Endothelial cell of hepatic sinusoid (primary cell): ENCODE data around the gene TXNDC17.

Source experiments
- in situ Hi-C: cut with HindIII; loops from 2 replicates; pipeline ENCODE4 v1.10.0; 2017; ENCODE audit warnings: low sequenced_read_pairs

Gene TXNDC17

DNA sequence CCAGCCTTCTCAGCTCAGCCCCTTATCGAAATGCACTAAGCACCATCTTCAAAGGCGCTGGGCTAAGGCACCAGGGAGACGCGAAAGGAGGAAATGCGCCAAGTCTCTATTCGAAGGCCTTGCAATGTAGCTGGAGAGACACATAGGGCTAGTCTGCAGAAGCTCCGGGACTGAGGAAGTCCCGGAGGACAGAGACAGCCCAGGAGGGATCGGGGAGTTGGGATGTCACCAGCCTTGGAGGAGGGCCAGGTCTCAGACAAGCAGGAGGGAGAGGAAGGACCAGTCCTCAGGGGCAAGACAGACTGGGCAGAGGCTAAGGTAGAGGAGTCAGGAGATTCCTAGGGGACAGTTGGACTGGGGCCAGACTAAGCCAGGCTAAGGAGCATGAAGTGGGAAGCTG is 19.2 kb downstream of the TXNDC17 start:
- in situ Hi-C loops, result loop anchor here (10.0 kb wide), 1 partner anchor 55 kb away; the partner anchor contains the start of gene SLC13A5

GRCh38 chr17:6660805-6661463 is 20.1 kb downstream of the TXNDC17 start:
- in situ Hi-C loops, result loop anchor here (10.0 kb wide), 1 partner anchor 54 kb away; the partner anchor contains the start of gene SLC13A5

DNA sequence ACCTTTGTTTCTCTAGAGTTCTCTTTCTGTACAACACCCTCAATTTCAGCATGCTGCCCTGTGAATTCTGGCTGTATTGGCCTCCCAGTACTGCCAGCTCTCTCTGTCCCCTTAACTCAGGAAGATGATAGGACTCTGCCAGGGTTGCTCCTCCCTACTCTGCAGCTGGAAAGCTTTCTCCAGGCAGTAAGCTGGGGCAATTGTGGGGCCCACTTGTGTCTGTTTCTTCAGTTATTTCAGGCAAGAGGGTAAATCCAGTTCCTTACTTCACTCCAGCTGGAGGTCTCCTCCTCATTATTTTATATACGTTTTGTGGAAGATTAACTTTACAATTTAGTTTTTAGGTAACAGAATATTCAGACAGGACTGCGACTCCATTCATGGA is 20.6 kb downstream of the TXNDC17 start:
- in situ Hi-C loops, result loop anchor here (10.0 kb wide), 1 partner anchor 53 kb away; the partner anchor contains the start of gene SLC13A5

- in situ Hi-C loops, result loop anchor here (10.0 kb wide), 1 partner anchor 52 kb away; the partner anchor contains the start of gene SLC13A5
Measured at GRCh38 chr17:6663200-6663599, 22.3 kb downstream of the TXNDC17 start.

- in situ Hi-C loops, result loop anchor here (10.0 kb wide), 1 partner anchor 49 kb away; the partner anchor contains the start of gene SLC13A5
Measured at GRCh38 chr17:6666077-6666521, 25.2 kb downstream of the TXNDC17 start.

- in situ Hi-C loops, result loop anchor here (10.0 kb wide), 1 partner anchor 48 kb away; the partner anchor contains the start of gene SLC13A5
Measured at GRCh38 chr17:6666557-6666956, 25.7 kb downstream of the TXNDC17 start.

- in situ Hi-C loops, result loop anchor here (10.0 kb wide), 1 partner anchor 47 kb away; the partner anchor contains the start of gene SLC13A5
Measured at GRCh38 chr17:6667516-6667915, 26.7 kb downstream of the TXNDC17 start.

DNA sequence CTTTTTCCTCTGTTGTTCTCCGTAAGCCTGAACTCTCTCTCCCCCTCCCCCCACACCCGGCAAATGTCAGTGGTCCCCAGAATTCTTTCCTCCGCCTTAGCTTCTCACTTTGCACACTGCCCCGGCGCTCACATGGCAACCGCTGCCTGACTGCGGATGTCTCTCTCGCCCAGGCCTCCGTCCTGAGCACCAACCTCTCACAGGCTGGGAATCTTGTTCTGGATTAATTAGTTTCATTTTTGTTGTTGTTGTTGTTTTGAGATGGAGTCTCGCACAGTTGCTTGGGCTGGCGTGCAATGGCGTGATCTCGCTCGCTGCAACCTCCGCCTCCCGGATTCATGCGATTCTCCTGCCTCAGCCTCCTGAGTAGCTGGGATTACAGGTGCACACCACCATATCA is 27.4 kb downstream of the TXNDC17 start:
- in situ Hi-C loops, result loop anchor here (10.0 kb wide), 1 partner anchor 47 kb away; the partner anchor contains the start of gene SLC13A5

DNA sequence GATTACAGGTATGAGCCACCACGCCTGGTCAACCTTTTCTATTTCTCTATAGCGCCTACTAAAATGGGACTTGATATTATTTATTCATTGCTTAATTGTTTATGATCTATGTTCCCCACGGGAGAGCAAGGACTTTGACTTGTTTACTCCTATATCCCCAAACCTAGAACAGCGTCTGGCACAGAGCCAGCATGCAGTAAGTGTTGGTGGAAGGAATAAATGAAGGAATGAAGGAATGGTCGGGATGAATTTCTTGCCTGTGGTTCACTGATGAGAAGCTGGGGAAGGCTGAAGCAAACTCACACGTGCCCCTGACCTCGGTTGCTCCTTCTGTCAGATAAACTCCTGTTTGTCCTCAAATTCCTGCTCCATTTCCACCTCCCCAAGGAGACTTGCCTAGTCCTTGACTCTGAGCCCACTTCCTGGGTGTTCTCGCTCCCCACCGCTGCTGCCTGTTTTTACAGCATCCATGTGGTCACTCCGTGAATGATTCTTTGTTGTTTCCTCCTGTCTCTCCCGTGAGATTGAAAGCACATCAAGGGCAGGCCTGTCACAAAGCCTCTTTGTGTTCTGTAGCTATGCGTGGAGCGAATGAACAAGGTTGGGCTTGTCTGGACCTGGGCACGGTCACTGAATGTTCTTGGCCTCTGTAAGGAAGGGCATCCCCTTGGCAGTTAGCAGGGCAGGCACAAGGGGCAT is 28.0 kb downstream of the TXNDC17 start:
- in situ Hi-C loops, result loop anchor here (10.0 kb wide), 1 partner anchor 46 kb away; the partner anchor contains the start of gene SLC13A5

- in situ Hi-C loops, result loop anchor here (10.0 kb wide), 1 partner anchor 45 kb away; the partner anchor contains the start of gene SLC13A5
Measured at GRCh38 chr17:6669479-6670212, 28.8 kb downstream of the TXNDC17 start.

DNA sequence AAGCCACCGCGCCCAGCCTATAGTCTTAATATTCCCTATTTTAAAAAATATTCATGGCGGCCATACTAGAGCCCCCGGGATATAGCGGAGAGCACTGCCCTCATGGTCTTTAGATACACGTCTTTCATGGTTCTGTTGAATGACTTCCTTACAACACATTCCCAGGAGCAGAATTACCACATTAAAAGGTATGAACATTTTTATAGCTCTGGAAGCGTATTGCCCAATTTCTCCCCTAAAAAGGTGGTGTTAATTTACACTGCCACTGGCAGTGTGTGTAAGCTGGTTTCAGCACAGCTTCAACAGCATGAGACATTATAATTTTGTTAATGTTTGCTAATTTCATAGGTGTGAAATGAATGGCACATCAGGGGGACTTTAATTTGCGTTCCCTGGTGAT is 29.7 kb downstream of the TXNDC17 start:
- in situ Hi-C loops, result no loop called here

GRCh38 chr17:6670999-6671398 is 30.1 kb downstream of the TXNDC17 start:
- in situ Hi-C loops, result no loop called here

- in situ Hi-C loops, result no loop called here
Measured at GRCh38 chr17:6671431-6671830, 30.6 kb downstream of the TXNDC17 start.

DNA sequence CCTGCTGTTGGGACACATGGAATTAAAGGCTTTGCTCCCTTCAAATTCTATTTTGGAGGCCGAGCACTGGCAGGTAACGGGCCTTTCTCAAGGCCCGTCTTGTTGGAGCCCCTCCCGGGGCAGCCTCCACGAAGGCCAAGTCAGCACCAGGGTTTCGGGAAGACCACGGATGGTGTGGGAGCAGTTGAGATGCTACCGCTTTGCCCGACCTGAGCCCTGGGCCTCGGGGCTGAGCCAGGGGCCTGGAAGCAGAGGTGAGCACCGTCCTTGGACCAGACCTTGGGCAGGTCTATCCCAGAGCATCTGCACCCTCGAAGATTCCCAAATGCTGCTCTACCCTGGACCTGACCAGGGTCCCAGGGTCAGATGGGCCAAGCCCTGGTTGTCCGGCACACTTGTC is 33.7 kb downstream of the TXNDC17 start:
- in situ Hi-C loops, result no loop called here

DNA sequence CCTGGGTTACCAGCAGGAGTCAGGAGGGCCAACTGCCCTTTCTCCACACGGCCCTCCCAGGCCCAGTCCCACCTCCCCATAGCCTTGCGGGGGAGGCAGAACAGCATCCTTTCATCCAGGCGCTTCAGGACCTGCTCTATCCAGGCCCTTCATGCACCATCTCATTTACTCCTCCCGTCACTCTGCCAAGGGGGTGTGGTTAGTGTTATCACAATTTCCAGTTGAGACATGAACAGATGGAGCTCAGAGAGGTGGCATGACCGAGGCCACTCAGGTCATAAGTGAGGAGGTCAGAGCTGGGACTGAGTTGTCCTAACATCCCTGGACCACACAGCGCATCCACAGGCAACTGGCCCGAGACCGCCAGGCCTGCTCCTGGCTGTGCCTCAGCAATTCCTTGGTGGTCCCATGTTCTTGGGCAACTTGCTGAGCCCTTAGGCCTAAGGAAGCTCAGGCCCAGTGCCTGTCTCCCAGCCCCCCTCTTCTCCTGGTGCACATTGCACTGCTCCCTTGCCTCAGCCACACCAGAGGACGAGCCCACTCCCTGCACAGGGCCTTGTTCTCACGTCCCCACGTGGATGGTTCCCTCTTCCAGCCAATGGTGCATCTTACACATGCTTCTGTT is 34.5 kb downstream of the TXNDC17 start:
- in situ Hi-C loops, result no loop called here

- in situ Hi-C loops, result no loop called here
Measured at GRCh38 chr17:6676802-6677157, 35.9 kb downstream of the TXNDC17 start.

GRCh38 chr17:6677158-6677831 is 36.4 kb downstream of the TXNDC17 start:
- in situ Hi-C loops, result no loop called here

DNA sequence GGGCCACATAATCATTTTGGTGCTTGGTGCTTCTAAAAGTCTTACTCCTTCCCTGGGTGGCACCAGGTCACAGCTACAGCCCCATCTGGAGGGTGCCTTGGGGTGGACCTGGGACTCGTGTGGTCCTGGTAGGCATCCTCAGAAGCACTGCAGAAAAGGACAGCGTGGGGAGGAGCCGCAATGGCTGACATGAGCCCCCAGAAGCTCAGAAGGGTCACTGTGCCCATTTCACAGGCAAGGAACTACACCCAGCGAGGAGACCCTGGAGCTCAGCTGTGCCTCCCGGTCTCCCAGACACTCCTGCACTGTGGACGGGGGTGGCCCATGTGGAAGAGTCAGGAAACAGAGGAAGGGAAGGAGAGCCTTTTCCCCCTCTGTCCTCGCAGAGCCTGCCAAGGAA is 37.1 kb downstream of the TXNDC17 start:
- in situ Hi-C loops, result no loop called here

DNA sequence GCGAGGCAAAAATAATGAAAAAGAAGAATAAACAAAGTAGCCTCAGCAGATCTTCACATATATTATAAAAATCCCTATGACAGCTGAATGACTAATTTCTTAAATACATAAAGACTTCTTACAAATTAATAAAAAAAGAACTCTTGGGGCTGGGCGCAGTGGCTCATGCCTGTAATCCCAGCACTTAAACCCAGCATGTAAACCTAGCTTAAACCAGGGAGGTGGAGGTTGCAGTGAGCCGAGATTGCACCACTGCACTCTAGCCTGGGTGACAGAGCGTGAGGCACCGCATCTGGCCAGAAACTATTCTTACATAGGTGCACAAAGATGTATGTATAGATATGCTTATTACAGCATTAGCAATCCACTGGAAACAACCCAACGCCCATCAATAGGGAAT is 38.4 kb downstream of the TXNDC17 start:
- in situ Hi-C loops, result no loop called here

- in situ Hi-C loops, result no loop called here
Measured at GRCh38 chr17:6681176-6681575, 40.3 kb downstream of the TXNDC17 start.
